ENCODE measurements around the gene IFNA2.
"Not testable (repeated sequence)": the region's sequence is repeated elsewhere in the genome, so short reads cannot be mapped to it uniquely, and the experiment has no call there.

Gene IFNA2

GRCh38 chr9:21385131-21385670, at the start of gene IFNA2:
IFNA2 (minus strand) TSS chr9:21385398; CDS start chr9:21385329, 69 bp downstream.
- Histone ChIP-seq H3K36me3 (no peaks in the 10 kb centered on the region), H3K27me3 (peaks cover 0 to 95% (median 0%) of the 10 kb centered on the region in 11 experiments; a peak in 8 of 22 replicates), H3K4me3 (no peak within 1 kb of the TSS), H3K9me3 (replicated peaks in 1 of 11) (no peaks in the 10 kb centered on the region; a peak in 2 of 22 replicates), H4K20me1 (peaks cover 0 to 23% (median 5%) of the 10 kb centered on the region in 11 experiments; a peak in 11 of 22 replicates), H3K27ac (no peak within 1 kb of the TSS), H3K4me2 (peak within 1 kb of the TSS in 10 of 11 experiments; percentile 4 to 80 (median 52); a peak in 20 of 22 replicates), H3K9ac (no peak within 1 kb of the TSS), H3K4me1 (peaks cover 18 to 32% (median 24%) of the 10 kb centered on the region in 10 experiments)
- no peak for TF ChIP-seq Cebpa-rat (IDR thresholded peaks at IDR 0.05)

GRCh38 chr9:21435015-21435383, 49.8 kb upstream of the IFNA2 start:
- H3K27me3 ChIP-seq: peaks cover 0 to 48% (median 0%) of the 10 kb centered on the region in 11 experiments; a peak in 4 of 22 replicates
- H3K4me3 ChIP-seq; H3K27ac ChIP-seq; H3K36me3 ChIP-seq; H3K9ac ChIP-seq; H3K4me2 ChIP-seq; H4K20me1 ChIP-seq; H3K4me1 ChIP-seq; H3K9me3 ChIP-seq (replicated peaks in 1 of 11): not testable (repeated sequence)

- no peak for TF ChIP-seq Cebpa-rat (IDR thresholded peaks at IDR 0.05)
- Histone ChIP-seq H3K27ac (no peak overlapping the region), H3K4me1 (peaks cover 0 to 7% (median 0%) of the 10 kb centered on the region in 10 experiments; a peak in 5 of 20 replicates), H3K4me2 (no peak overlapping the region), H3K4me3 (no peak overlapping the region), H4K20me1 (no peaks in the 10 kb centered on the region), H3K9ac (no peak overlapping the region), H3K27me3 (peaks cover 0 to 54% (median 0%) of the 10 kb centered on the region in 11 experiments; a peak in 4 of 22 replicates), H3K36me3 (no peaks in the 10 kb centered on the region), H3K9me3 (replicated peaks in 1 of 11) (no peaks in the 10 kb centered on the region)
Measured at GRCh38 chr9:21434202-21435014, 49.2 kb upstream of the IFNA2 start.

- no peak overlapping the region for H3K9ac ChIP-seq
- no peak for TF ChIP-seq Cebpa-rat (IDR thresholded peaks at IDR 0.05)
- no peaks in the 10 kb centered on the region for H4K20me1 ChIP-seq
- peak overlapping the region in 1 of 11 experiments; percentile 29; a peak in 2 of 22 replicates for H3K4me2 ChIP-seq
- no peak overlapping the region for H3K27ac ChIP-seq
- no peak overlapping the region for H3K4me3 ChIP-seq
- no peaks in the 10 kb centered on the region for H3K36me3 ChIP-seq
- peaks cover 0 to 63% (median 0%) of the 10 kb centered on the region in 11 experiments; a peak in 4 of 22 replicates for H3K27me3 ChIP-seq
- H3K4me1 ChIP-seq: peaks cover 0 to 11% (median 0%) of the 10 kb centered on the region in 10 experiments; a peak in 5 of 20 replicates
- no peaks in the 10 kb centered on the region for H3K9me3 ChIP-seq (replicated peaks in 1 of 11)
Measured at GRCh38 chr9:21432672-21433425, 47.7 kb upstream of the IFNA2 start.

GRCh38 chr9:21429191-21429590, 44.0 kb upstream of the IFNA2 start:
- H3K4me3 ChIP-seq: no peak overlapping the region
- H4K20me1 ChIP-seq: no peaks in the 10 kb centered on the region
- no peak for TF ChIP-seq Cebpa-rat (IDR thresholded peaks at IDR 0.05)
- peaks cover 0 to 6% (median 0%) of the 10 kb centered on the region in 11 experiments; a peak in 4 of 22 replicates for H3K9me3 ChIP-seq (replicated peaks in 1 of 11)
- peaks cover 0 to 11% (median 0%) of the 10 kb centered on the region in 10 experiments; a peak in 5 of 20 replicates for H3K4me1 ChIP-seq
- H3K36me3 ChIP-seq: no peaks in the 10 kb centered on the region
- peak overlapping the region in 1 of 11 experiments; percentile 32; a peak in 3 of 22 replicates for H3K4me2 ChIP-seq
- H3K27me3 ChIP-seq: peaks cover 0 to 64% (median 0%) of the 10 kb centered on the region in 11 experiments; a peak in 4 of 22 replicates
- H3K9ac ChIP-seq: no peak overlapping the region
- H3K27ac ChIP-seq: no peak overlapping the region

- no peak overlapping the region for H3K9ac ChIP-seq
- H3K9me3 ChIP-seq (replicated peaks in 1 of 11): peaks cover 0 to 10% (median 0%) of the 10 kb centered on the region in 11 experiments; a peak in 4 of 22 replicates
- no peaks in the 10 kb centered on the region for H3K36me3 ChIP-seq
- no peak overlapping the region for H3K4me2 ChIP-seq
- H3K27me3 ChIP-seq: peaks cover 0 to 69% (median 0%) of the 10 kb centered on the region in 11 experiments; a peak in 4 of 22 replicates
- TF ChIP-seq Cebpa-rat (IDR thresholded peaks at IDR 0.05): no peak
- H4K20me1 ChIP-seq: no peaks in the 10 kb centered on the region
- peaks cover 0 to 11% (median 0%) of the 10 kb centered on the region in 10 experiments; a peak in 5 of 20 replicates for H3K4me1 ChIP-seq
- H3K27ac ChIP-seq: no peak overlapping the region
- no peak overlapping the region for H3K4me3 ChIP-seq
Measured at GRCh38 chr9:21428235-21428634, 43.0 kb upstream of the IFNA2 start.

GRCh38 chr9:21415493-21416267, 30.5 kb upstream of the IFNA2 start:
- peaks cover 25 to 67% (median 52%) of the 10 kb centered on the region in 10 experiments for H3K4me1 ChIP-seq
- H3K4me2 ChIP-seq: no peak overlapping the region
- no peak overlapping the region for H3K9ac ChIP-seq
- peaks cover 0 to 90% (median 0%) of the 10 kb centered on the region in 11 experiments; a peak in 5 of 22 replicates for H3K27me3 ChIP-seq
- H3K4me3 ChIP-seq: no peak overlapping the region
- TF ChIP-seq Cebpa-rat (IDR thresholded peaks at IDR 0.05): no peak
- peaks cover 0 to 20% (median 0%) of the 10 kb centered on the region in 11 experiments; a peak in 4 of 22 replicates for H4K20me1 ChIP-seq
- H3K27ac ChIP-seq: no peak overlapping the region
- no peaks in the 10 kb centered on the region for H3K9me3 ChIP-seq (replicated peaks in 1 of 11)
- H3K36me3 ChIP-seq: no peaks in the 10 kb centered on the region

GRCh38 chr9:21414220-21414940, 29.2 kb upstream of the IFNA2 start:
- TF ChIP-seq Cebpa-rat (IDR thresholded peaks at IDR 0.05): no peak
- Histone ChIP-seq H3K4me1 (peaks cover 24 to 59% (median 43%) of the 10 kb centered on the region in 10 experiments), H3K27me3 (peaks cover 0 to 88% (median 0%) of the 10 kb centered on the region in 11 experiments; a peak in 6 of 22 replicates)

More at GRCh38 chr9:21414220-21414940, 29.2 kb upstream of the IFNA2 start:
- no peak overlapping the region for H3K27ac ChIP-seq
- no peaks in the 10 kb centered on the region for H3K36me3 ChIP-seq
- H3K4me2 ChIP-seq: peak overlapping the region in 9 of 11 experiments; percentile 69 to 85 (median 81); a peak in 17 of 22 replicates
- H4K20me1 ChIP-seq: peaks cover 0 to 20% (median 0%) of the 10 kb centered on the region in 11 experiments; a peak in 4 of 22 replicates
- H3K4me3 ChIP-seq: no peak overlapping the region
- H3K9ac ChIP-seq: no peak overlapping the region
- H3K9me3 ChIP-seq (replicated peaks in 1 of 11): no peaks in the 10 kb centered on the region

All from BLaER1 treated with 17β-estradiol and CSF1 and Interleukin-3, amounts not matched to agents 10 nM and 100 nM (cell line).